Activated B cell treated with CpG ODN at 0.5 μM for 24 hours (primary cell): ENCODE measurements around the gene INPP5F. TPM values are rescaled to one million over a fixed set of nuclear protein-coding genes. Genes with fewer than 3 reads are reported as not detected.

ENCODE experiments used
- ATAC-seq: fragments of 200-7000 bp; cut with Tn5 transposase; one replicate; pipeline ENCODE4 v1.10.0; 2021; ENCODE audit warnings: low read depth, mild to moderate bottlenecking, moderate library complexity
- CTCF ChIA-PET: fragments of 350-600 bp; sonication (Branson Sonifier 250); formaldehyde crosslinking; loops from one replicate; lab custom pipeline; 2021; ENCODE audit warnings: antibody characterized with exemption; lab: Charles Lee
- POLR2A ChIA-PET: fragments of 350-600 bp; sonication (Branson Sonifier 250); formaldehyde crosslinking; loops from one replicate; lab custom pipeline; 2021; ENCODE audit warnings: antibody characterized with exemption; lab: Charles Lee
- DNase-seq: peaks from one replicate; pipeline ENCODE4 v3.0.0; 2022
- H3K27ac Mint-ChIP-seq: one replicate; pipeline ENCODE4 v1.8.0; 2020; ENCODE audit warnings: mixed read lengths
- H3K27me3 Mint-ChIP-seq: one replicate; pipeline ENCODE4 v1.8.0; 2021; ENCODE audit warnings: mixed read lengths
- H3K36me3 Mint-ChIP-seq: one replicate; pipeline ENCODE4 v1.8.0; 2021; ENCODE audit warnings: low read depth, mixed read lengths
- H3K4me1 Mint-ChIP-seq: one replicate; pipeline ENCODE4 v1.8.0; 2021; ENCODE audit warnings: mixed read lengths
- H3K4me3 Mint-ChIP-seq: one replicate; pipeline ENCODE4 v1.8.0; 2020; ENCODE audit warnings: mild to moderate bottlenecking, mixed read lengths
- H3K9me3 Mint-ChIP-seq: one replicate; pipeline ENCODE4 v1.8.0; 2020; ENCODE audit warnings: mixed read lengths
- intact Hi-C: fragments of 100-400 bp; cut with micrococcal nuclease; formaldehyde crosslinking; loops from one replicate; pipeline ENCODE4 v1.15.1; 2024
- total RNA-seq: library from RNA; stranded (reverse); gene quantifications from 2 replicates; pipeline ENCODE4 v1.2.3, GENCODE V29; 2022
- TF ChIP-seq, protein P1 (sequence below): fragments of 200-600 bp; IDR thresholded peaks from one replicate; pipeline ENCODE4 v1.8.0; 2022; ENCODE audit warnings: antibody characterized with exemption, mild to moderate bottlenecking

Gene INPP5F
- total RNA-seq, 1 donor from 2014 or later = 53.5 TPM

DNA sequence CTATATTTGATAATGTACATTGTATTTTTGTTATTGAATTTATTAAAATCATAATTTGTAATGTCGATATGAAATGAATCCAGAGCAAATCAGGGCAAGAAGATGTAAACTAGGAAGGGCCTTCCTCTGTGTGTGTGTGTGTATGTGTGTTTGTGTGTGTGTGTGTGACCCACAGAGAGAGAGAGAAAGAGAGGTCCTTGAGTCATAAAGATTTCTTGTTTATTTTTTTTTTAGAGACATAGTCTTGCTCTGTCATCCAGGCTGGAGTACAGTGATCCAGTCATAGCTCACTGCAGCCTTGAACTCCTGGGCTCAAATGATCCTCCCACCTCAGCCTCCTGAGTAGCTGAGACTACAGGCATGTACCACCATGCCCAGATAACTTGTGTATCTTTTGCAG, 50.7 kb downstream of the INPP5F start:
- ChIA-PET POLR2A (no interaction called here), CTCF (no interaction called here)
- peaks cover 29% of the 10 kb centered on the region for H3K36me3 Mint-ChIP-seq
- H3K4me3 Mint-ChIP-seq = no peak overlapping the region
- H3K9me3 Mint-ChIP-seq = no peaks in the 10 kb centered on the region
- no peak for ATAC-seq
- no peak for DNase-seq
- intact Hi-C loops = no loop called here
- TF ChIP-seq, protein P1, sequence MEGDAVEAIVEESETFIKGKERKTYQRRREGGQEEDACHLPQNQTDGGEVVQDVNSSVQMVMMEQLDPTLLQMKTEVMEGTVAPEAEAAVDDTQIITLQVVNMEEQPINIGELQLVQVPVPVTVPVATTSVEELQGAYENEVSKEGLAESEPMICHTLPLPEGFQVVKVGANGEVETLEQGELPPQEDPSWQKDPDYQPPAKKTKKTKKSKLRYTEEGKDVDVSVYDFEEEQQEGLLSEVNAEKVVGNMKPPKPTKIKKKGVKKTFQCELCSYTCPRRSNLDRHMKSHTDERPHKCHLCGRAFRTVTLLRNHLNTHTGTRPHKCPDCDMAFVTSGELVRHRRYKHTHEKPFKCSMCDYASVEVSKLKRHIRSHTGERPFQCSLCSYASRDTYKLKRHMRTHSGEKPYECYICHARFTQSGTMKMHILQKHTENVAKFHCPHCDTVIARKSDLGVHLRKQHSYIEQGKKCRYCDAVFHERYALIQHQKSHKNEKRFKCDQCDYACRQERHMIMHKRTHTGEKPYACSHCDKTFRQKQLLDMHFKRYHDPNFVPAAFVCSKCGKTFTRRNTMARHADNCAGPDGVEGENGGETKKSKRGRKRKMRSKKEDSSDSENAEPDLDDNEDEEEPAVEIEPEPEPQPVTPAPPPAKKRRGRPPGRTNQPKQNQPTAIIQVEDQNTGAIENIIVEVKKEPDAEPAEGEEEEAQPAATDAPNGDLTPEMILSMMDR = no peak
- H3K27me3 Mint-ChIP-seq = no peaks in the 10 kb centered on the region
- H3K4me1 Mint-ChIP-seq = peaks cover 24% of the 10 kb centered on the region
- no peak overlapping the region for H3K27ac Mint-ChIP-seq

DNA sequence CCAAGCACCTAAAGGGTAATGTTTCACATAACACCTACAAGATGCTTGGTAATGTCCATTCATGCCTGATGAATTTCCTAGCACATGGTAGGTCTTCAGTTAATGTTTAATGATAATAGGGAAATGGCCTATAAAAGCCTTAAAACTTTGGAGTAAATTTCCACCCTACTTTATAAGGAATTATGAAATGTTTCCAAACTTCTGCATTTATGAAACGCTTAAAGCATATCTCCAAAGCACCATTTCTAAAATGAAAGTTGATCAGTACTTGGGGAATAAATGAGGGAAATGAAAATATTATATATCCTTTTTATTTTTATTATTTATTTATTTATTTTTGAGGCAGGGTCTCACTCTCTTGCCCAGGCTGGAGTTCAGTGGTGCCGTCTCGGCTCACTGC, 51.8 kb downstream of the INPP5F start:
- peaks cover 31% of the 10 kb centered on the region for H3K4me1 Mint-ChIP-seq
- intact Hi-C loops = no loop called here
- POLR2A ChIA-PET = no interaction called here
- no peak overlapping the region for H3K27ac Mint-ChIP-seq
- H3K4me3 Mint-ChIP-seq = no peak overlapping the region
- H3K36me3 Mint-ChIP-seq = peaks cover 28% of the 10 kb centered on the region
- CTCF ChIA-PET = no interaction called here
- H3K27me3 Mint-ChIP-seq = no peaks in the 10 kb centered on the region
- DNase-seq = no peak
- no peak for ATAC-seq
- H3K9me3 Mint-ChIP-seq = no peaks in the 10 kb centered on the region
- TF ChIP-seq, protein P1 = no peak

DNA sequence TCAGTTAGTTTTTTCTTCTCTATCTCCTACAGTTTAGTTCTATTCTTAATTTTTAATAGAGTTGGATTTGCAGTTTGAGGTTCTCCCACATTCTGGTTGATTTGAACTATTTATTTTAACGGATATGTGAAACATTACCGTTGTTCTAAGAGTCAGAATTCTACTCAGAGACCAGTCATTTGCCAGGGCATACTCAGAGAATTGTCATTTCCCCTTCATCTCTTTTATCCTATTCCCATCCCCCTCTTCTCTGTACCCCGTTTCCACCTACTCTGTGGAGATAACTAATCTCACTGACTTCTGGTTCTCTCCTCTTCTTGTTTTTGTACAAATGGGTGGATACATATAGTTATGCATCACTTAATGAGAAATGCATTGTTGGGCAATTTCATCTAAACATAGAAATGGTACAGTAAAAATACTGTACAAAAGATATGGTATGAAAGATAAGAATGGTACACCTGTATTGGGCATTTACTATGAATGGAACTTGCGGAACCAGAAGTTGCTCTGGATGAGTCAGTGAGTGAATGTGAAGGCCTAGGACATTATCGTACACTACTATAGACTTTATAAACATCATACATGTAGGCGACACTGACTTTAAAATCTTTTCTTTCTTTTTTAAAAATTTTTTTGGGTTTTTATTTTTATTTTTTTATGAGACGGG, 53.1 kb downstream of the INPP5F start:
- POLR2A ChIA-PET = interaction anchor here (0.6 to 1.2 kb wide), 2 partner anchors 12 to 22 kb away, joined by 3 to 4 read pairs; no protein-coding TSS in a partner anchor
- no peak for DNase-seq
- CTCF ChIA-PET = no interaction called here
- no peak overlapping the region for H3K27ac Mint-ChIP-seq
- H3K4me1 Mint-ChIP-seq = peaks cover 43% of the 10 kb centered on the region
- TF ChIP-seq, protein P1 = no peak
- H3K9me3 Mint-ChIP-seq = no peaks in the 10 kb centered on the region
- intact Hi-C loops = no loop called here
- ATAC-seq = no peak
- peaks cover 24% of the 10 kb centered on the region for H3K36me3 Mint-ChIP-seq
- no peaks in the 10 kb centered on the region for H3K27me3 Mint-ChIP-seq
- H3K4me3 Mint-ChIP-seq = no peak overlapping the region

DNA sequence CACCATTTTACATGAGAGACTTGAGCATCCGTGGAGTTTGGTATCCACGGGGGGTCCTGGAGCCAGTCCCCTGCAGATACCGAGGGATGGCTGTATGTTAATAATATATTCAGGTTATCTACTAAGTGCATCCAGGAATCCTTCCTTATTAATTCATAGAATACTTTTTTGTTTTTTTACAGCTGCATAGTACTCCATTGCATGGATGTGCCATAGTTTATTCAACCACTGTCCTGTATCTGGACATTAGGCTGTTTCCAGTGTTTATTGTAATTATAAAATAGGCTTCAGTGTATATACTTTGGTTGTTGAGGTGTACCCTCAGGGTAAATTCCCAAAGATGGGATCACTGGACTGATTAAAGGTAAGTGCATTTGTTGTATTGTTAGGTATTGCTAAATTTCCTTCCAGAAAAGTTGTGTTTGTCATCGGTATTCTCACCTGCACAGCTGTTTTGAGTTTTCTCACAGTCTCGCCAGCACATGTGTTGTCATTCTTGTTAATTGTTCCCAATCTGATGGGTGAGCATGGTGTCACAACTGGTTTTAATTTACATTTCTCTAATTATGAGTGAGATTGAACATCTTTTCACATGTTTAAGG, 55.1 kb downstream of the INPP5F start:
- TF ChIP-seq, protein P1 = no peak
- ATAC-seq = no peak
- POLR2A ChIA-PET = no interaction called here
- Mint-ChIP-seq H3K27ac (no peak overlapping the region), H3K4me3 (no peak overlapping the region), H3K27me3 (no peaks in the 10 kb centered on the region), H3K36me3 (peaks cover 24% of the 10 kb centered on the region), H3K9me3 (no peaks in the 10 kb centered on the region), H3K4me1 (peaks cover 56% of the 10 kb centered on the region)
- intact Hi-C loops = no loop called here
- CTCF ChIA-PET = no interaction called here
- DNase-seq = no peak

DNA sequence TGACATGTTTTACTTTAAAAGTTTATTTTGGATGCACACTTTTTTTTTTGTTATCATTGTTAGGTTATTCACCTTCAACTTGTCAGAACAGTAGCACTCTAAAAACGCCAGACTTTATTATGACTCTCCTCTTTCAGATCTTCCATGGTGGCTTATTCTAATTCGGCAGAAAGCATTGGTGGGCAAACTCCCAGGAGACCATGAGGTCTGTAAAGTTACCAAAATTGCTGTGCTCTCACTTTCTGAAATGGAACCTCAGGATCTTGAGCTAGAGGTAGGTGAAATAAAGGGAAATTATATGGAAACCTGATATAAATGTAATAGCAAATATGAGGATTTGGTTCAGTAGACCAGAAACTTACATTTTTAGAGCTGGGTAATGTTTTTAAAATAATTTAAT, 55.6 kb downstream of the INPP5F start:
- no peak overlapping the region for H3K4me3 Mint-ChIP-seq
- POLR2A ChIA-PET = no interaction called here
- H3K27ac Mint-ChIP-seq = peak overlapping the region; percentile 33
- peaks cover 24% of the 10 kb centered on the region for H3K36me3 Mint-ChIP-seq
- TF ChIP-seq, protein P1 = no peak
- peaks cover 60% of the 10 kb centered on the region for H3K4me1 Mint-ChIP-seq
- no peaks in the 10 kb centered on the region for H3K9me3 Mint-ChIP-seq
- ATAC-seq = no peak
- DNase-seq = no peak
- intact Hi-C loops = no loop called here
- no peaks in the 10 kb centered on the region for H3K27me3 Mint-ChIP-seq
- CTCF ChIA-PET = no interaction called here
